ENCODE data around the gene SLC8A1.

The SLC8A1 gene

DNA sequence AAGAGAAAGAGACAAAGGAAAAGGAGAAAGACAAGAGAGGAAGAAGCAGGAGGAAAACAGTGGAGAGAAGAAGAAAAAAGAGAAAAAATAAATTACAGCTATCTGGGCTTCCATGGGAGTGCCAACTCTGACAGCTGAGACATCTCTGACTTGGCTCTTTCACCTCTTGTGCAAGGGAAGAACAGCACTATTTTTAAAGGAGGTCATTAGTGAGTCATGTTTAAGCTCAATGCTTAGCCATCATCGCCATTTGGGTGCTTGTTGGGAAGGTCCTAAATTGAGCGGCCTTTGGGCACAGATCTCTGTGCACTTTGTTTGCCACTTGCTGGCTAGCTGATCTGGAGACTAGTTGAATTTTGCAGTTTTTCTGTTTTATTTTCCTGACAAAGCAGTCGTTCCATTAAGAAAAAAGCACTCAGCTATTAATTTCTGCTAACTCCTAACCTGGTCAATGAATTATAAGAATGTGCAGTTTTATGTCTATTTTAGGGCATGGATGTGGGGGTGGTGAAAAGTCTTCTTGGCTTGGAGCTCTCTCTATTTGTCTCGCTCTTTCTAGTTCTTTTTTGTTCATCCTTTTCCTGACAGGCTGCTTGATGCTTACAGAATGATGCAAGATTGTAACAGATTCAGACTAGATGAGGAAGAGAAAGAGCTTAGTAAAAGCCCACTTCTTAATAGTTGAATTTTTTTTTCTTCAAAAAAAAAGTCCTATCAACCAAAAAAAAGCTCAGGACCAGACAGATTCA lies 231.5 kb downstream of the SLC8A1 start:
- no peak for DNase-seq

DNA sequence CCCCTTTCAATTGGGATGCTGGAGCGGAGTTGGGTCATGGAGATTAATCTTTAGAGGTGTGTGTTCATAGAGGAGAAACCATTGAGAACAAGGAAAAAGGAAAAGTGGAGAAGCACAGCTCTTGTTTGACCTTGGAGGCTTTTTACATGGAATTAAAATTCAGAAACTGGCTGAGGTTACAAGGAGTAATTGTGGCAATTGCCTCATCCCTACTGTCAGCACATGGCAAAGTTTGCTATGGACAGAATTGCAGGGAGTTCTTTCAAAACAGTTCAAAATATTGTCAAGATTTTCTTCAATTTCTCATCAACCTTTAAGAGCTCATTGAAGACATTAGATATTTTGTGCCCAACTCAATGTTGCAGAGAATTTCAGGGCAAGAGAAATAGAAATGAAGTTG lies 232.7 kb downstream of the SLC8A1 start:
- DNase-seq, result no peak

DNA sequence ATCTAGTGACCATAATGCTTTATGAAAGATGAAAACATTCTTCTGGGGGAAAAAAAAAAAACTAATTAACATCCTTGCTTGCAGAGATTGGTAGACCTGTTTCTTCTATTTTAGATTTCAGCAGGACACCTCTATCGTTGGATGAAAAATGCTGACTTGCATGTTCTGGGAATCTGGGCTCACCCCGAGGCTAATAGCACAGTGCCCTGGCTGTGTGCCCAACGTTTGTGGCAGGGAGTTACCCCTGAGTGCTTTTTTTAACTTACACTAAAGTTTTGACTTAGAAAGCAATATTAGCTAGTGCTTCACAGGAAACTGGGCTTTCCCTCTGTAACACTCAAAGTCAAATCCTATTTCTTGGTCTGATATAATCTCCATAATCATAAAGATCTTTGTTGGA lies 233.2 kb downstream of the SLC8A1 start:
- DNase-seq, result no peak

DNA sequence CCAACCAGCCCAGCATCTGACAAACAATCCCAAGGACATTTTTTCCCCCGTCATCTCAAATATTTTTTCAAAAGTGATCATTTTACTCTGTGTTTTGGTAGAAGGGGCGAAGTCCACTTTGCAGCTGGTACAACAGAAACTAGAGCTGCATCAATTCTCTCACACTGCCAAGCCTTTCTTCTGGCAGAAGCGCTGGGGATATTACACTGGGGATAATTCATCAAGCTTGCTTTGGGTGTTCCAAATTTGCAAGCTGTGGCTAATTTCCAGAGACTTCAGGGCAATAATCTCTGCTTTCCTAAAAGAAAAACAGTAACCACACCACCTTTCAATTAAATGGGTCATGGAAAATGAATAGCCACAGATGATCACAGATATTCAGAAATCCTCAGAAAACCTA lies 238.3 kb downstream of the SLC8A1 start:
- DNase-seq, result no peak

DNA sequence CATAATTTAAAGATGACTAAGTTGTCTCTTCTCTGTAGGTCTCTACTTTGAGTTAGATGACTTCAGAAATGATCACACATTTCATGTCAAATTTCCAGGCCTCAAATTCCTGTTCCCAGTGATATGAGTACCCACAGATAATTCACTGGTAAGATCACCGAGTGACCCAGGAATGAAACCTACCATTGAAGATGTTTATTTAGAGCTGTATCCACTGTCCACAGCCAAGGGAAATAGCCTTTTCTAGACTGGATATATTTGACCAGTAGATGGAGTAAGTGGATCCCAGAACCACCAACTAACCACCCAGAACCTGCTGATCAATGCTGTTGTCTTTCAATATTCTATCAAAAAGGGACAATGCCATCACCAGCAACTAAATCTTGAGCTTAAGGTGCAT lies 238.8 kb downstream of the SLC8A1 start:
- no peak for DNase-seq

GRCh38 chr2:40210968-40211353 lies 240.9 kb downstream of the SLC8A1 start:
- DNase-seq, result no peak

DNA sequence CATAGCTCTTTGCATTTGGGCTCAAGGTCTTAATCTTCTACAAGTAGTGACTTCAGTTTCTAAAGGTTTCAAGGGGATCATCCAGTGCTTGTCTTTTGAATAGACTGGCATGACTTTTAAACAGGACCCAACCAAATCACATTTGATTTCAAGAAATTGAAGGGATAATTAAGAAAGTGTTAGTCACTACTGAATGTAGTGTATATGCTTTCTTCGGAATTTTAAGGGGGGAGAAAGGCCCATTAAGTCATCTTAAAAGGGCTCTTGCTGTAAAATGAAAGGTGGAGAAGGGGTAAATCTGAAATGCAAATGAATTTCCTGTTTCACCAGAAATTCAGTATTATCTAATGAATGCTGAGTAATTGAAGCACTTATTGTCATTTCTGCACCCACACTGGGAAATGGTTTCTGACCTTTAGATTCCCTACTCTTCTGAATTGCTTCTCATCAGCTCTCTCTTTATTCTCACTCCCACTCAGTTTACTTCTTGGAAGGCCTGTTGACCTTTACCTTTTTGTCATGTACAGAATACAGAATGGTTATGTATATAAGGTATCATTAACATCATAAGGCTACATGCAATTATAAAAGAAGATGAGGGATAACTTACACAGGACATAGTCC lies 241.4 kb downstream of the SLC8A1 start:
- DNase-seq, result no peak

GRCh38 chr2:40209761-40210160 lies 242.1 kb downstream of the SLC8A1 start:
- no peak for DNase-seq

GRCh38 chr2:40208463-40208862 lies 243.4 kb downstream of the SLC8A1 start:
- no peak for DNase-seq

GRCh38 chr2:40204268-40204667 lies 247.6 kb downstream of the SLC8A1 start:
- no peak for DNase-seq

DNA sequence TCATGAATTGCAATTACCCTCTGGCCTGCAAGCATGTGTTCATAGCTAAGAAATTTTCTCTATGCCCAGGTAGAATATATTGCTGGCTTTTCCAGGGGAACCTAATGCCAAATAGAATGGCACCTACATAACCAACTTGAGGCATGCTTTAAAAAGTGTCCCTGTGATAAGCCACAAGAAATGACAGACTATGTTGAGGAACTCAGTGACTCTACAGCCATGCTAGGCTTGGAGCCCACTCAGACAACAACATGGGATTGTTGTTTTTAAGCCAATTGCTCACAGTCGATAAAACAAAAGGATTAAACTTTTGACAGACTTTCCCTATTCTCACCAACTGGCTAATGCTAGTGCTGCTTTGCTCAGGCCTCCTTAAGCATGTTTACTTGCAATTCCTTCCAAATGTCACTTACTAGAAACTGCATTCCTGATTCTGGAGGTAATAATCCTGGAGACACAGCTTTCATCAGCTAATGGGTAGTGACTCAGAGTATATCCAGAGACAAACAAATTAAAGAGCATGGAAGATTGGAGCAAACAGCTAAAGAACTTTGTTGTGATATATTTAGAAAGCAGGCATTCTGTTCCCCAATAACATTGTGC lies 249.0 kb downstream of the SLC8A1 start:
- DNase-seq, result no peak

DNA sequence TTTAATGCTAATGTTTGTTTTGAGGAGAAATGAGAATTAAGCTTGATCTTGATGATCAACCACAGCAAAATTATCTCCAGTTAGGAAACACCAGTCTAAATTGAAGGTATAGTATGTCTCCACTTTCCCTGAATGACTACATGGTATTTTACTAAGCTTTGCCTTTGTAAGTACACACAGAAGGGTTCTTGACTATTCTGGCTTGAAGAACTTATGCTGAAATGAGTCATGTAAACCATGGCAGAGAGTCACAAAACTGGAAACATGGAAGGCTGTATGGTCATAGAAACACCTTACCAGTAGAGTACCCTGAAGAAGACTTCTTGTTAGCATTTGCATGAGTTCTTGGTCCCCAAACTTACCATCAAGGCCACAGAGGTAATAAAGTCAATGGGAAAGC lies 250.5 kb downstream of the SLC8A1 start:
- DNase-seq, result no peak

GRCh38 chr2:40200366-40200915 lies 251.4 kb downstream of the SLC8A1 start:
- DNase-seq, result no peak

DNA sequence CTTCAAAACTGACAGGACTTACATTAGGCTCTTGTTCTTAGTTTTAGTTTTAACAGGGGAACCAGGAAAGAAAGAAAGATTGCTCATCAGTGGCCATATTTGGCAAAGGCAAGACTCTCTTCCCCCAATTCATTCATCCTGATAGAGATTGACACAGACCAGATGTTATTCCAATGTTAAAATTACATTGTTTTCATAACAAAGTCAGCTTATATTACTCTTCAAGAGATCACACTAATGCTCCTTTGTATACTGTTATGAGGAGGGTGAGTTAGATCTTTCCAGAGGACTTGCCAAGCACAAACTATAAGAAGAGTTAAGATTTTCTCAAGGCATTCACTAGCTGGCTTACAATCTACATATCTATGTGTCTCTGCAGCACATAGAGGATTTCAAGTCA lies 252.1 kb downstream of the SLC8A1 start:
- DNase-seq, result no peak

DNA sequence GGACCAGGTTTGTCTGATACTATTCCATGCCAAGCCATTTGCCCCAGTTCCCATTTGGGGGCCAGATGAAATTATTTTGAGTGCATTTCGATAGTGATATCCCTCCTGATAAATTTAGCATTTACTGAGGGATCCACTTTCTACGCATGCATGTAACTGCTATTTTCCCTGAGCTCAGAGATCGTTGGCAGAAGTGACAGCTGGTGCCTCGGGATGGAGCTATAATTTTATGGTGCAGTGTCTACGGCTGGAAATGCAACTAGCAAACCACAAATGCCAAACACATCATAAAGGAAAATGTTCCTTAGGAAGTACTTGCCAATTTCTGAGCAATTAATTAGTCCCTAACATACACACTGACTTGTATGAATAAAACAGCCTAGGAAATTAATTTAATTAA lies 254.8 kb downstream of the SLC8A1 start:
- DNase-seq, result no peak

GRCh38 chr2:40193670-40194026 lies 258.2 kb downstream of the SLC8A1 start:
- DNase-seq, result no peak

- DNase-seq, result no peak
Observed at GRCh38 chr2:40192864-40193669, 258.8 kb downstream of the SLC8A1 start.

DNA sequence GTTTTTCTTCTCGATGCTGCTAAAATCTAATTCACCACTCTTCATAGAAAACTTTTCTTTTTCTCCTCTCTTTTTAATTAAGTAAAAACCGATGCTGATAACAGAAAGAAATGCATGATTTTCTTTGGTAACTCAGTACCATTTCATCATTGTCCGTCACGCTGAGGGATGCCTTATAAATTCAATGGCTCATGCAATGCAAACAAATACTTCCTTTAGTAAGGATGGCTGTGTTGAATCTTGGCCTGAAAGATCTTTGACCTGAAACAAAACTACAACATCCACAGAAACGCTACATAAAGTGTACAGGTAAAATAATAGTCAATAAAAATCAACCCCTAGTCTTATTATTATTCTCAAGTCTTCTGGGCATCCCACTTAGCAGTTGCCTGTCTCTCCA lies 261.4 kb downstream of the SLC8A1 start:
- no peak for DNase-seq

- DNase-seq, result no peak
Observed at GRCh38 chr2:40189881-40190280, 262.0 kb downstream of the SLC8A1 start.

DNA sequence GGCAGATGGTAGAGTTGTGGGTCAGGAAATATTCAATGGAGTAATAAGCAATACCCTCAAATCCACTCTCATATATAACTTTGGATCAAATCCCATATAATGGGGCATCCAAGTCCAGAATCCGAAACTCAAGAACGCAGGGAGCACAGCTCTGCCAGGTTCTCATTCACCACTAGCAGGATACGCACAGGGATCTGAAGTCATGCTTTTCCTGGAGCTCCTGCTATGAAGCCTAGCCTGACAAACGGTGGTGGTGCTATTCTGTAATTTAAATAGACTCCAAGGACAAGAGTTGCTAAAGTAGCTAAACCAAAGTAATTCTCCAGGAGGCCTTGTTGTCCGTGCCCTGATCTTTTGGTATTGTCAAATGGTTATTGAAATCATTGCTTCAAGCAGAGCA lies 264.8 kb downstream of the SLC8A1 start:
- no peak for DNase-seq

DNA sequence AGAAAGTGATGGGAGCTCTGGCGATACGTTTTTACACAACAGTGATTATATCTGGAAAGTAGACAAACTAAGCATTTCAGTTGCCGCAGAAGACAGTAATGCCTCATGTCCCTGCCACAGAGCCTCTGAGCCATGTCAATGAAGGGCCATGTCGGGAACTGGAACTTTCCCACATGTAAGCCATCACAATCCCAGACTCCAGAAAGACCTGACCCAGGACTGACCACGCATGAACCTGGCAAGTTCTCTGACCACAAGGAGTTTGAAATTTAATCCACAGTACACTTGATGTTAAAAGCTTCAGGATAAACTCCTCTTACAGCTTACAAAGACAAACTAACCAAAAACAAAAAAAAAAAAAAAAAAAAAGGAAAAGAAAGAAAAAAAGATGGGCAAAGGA lies 267.3 kb downstream of the SLC8A1 start:
- DNase-seq, result no peak

DNA sequence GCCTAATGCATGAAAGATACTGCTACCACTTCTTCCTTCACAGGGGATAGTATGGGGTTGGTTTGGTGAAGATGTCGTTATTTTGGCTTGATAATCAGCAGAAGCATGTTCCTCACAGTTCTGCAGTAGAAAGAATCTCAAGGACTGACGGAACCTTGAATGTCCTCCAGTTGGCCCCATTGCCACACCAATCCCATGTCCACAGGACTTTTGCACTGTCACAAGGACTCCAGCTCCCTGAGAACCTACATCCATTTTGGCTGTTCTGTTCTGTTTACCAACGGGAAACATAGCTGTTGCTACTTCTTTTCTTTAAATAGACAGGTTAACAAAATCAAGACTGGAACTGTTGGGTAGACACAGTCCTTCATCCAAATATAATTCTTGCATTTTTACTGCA lies 270.0 kb downstream of the SLC8A1 start:
- no peak for DNase-seq

DNA sequence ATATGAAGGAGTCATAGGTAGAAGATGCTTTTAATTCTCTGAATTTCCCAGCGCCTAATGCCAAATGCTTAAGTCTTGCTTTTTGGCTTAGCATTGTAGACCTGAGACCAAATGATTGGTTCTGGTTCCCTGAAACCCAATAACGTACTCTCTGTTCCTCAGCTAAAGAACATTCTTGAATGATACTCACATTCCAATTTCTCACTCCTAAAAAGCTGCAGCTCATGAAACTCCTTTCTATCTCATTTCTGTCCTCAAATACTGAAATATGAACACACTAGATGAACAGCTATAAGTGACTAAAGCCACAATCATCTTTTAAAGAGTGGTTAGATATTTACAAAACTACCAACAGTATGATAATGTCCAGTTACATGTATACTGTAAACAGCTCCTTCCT lies 272.1 kb downstream of the SLC8A1 start:
- DNase-seq, result no peak
